HepG2 (cell line): ENCODE data around the gene ACSL3. TPM values are rescaled to one million over a fixed set of nuclear protein-coding genes. Genes with fewer than 3 reads are reported as not detected.

Experiments
- ATAC-seq: fragments of 200-7000 bp; cut with Tn5 transposase; 3 replicates; pipeline ENCODE4 v1.9.1; 2020; ENCODE audit warnings: mild to moderate bottlenecking, moderate library complexity
- BruUV-seq: library from RNA; stranded (reverse); fragments of 400-500 nt; replicated peaks from 2 replicates; lab custom pipeline; 2021; lab: Mats Ljungman, UMichigan
- CTCF ChIA-PET: fragments of 300-600 bp; formaldehyde crosslinking; extraction: SDS; loops from one replicate; lab custom pipeline; 2021; ENCODE audit warnings: low total read pairs, inconsistent platforms, low intra/inter-chr PET ratio; lab: Yijun Ruan, JAX
- POLR2A ChIA-PET: fragments of 350-600 bp; sonication (Branson Sonifier 250); formaldehyde crosslinking; loops from one replicate; lab custom pipeline; 2020; ENCODE audit warnings: antibody characterized with exemption, inconsistent platforms; lab: Yijun Ruan, JAX
- DNase-seq: peaks from one replicate; pipeline ENCODE4 v3.0.0-alpha.2; 2015; ENCODE audit warnings: low spot score
- FAIRE-seq: peaks from 3 replicates; lab custom pipeline; 2011; peaks lifted over from hg19 to GRCh38; lab: Jason Lieb, UNC
- H2AFZ ChIP-seq: one replicate; pipeline ENCODE4 v1.6.1; 2011; ENCODE audit warnings: low read length, inconsistent platforms
- H3K27ac ChIP-seq: fragments of 300-600 bp; 3 replicates; pipeline ENCODE4 v1.8.0; 2011; ENCODE audit warnings: mixed run types, mild to moderate bottlenecking, mixed read lengths, low read length, inconsistent platforms; ENCODE audit not compliant: insufficient read depth; ENCODE audit errors: extremely low read length
- H3K27me3 ChIP-seq, 2 experiments: fragments of 200-600 bp in 1 of 2; 2 replicates in 1 of 2; 3 replicates in 1 of 2; pipeline versions ENCODE4 v1.6.0 to v1.8.0; 2011; ENCODE audit warnings: low read length in 2 of 2, mild to moderate bottlenecking in 2 of 2, moderate library complexity in 2 of 2, inconsistent platforms in 1 of 2; ENCODE audit not compliant: insufficient read depth in 2 of 2, control insufficient read depth in 1 of 2
- H3K36me3 ChIP-seq, 2 experiments: fragments of 200-600 bp in 1 of 2; replicated peaks in 1 of 2; 2 replicates in 1 of 2; 3 replicates in 1 of 2; pipeline versions ENCODE4 v1.5.1 to v1.8.0; 2011; ENCODE audit warnings: low read length in 2 of 2, inconsistent platforms in 1 of 2; ENCODE audit not compliant: insufficient read depth in 2 of 2, control insufficient read depth in 1 of 2
- H3K4me1 ChIP-seq: 2 replicates; pipeline ENCODE4 v1.5.1; 2012; ENCODE audit warnings: low read length, inconsistent platforms; ENCODE audit not compliant: insufficient read depth
- H3K4me2 ChIP-seq: 2 replicates; pipeline ENCODE4 v1.6.0; 2011; ENCODE audit warnings: low read depth, low read length, inconsistent platforms
- H3K4me3 ChIP-seq, 3 experiments: fragments of 200-600 bp in 1 of 3; sonication (generic), shearing (Covaris generic) in 1 of 3; replicated peaks in 1 of 3; 2 replicates each; pipeline ENCODE4 v1.5.1; 2011 to 2016; ENCODE audit warnings: low read length in 3 of 3, inconsistent platforms in 2 of 3, low read depth in 2 of 3, mild to moderate bottlenecking in 2 of 3, control low read depth in 1 of 3, mixed read lengths in 1 of 3; ENCODE audit not compliant: insufficient read depth in 1 of 3
- H3K79me2 ChIP-seq: one replicate; pipeline ENCODE4 v1.6.1; 2011; ENCODE audit warnings: low read length, inconsistent platforms; ENCODE audit not compliant: insufficient read depth
- H3K9ac ChIP-seq: 2 replicates; pipeline ENCODE4 v1.6.0; 2011; ENCODE audit warnings: mild to moderate bottlenecking, low read depth, low read length, inconsistent platforms; ENCODE audit not compliant: insufficient read depth
- H3K9me3 ChIP-seq: 2 replicates; pipeline ENCODE4 v1.5.1; 2012; ENCODE audit warnings: mild to moderate bottlenecking, low read length
- H4K20me1 ChIP-seq: 2 replicates; pipeline ENCODE4 v1.6.0; 2011; ENCODE audit warnings: inconsistent platforms, mild to moderate bottlenecking, low read length, moderate library complexity; ENCODE audit not compliant: insufficient read depth
- KDM6A ChIP-seq: IDR thresholded peaks from 2 replicates; pipeline ENCODE4 v1.6.1; 2016; ENCODE audit warnings: low read depth
- MEF2D ChIP-seq: sonication (generic); formaldehyde crosslinking; IDR thresholded peaks from 2 replicates; pipeline ENCODE4 v1.5.1; 2020; ENCODE audit warnings: mild to moderate bottlenecking, missing genetic modification reagents
- MLLT10 ChIP-seq: sonication (generic); formaldehyde crosslinking; IDR thresholded peaks from 2 replicates; pipeline ENCODE4 v1.4.0; 2020; ENCODE audit warnings: missing genetic modification reagents
- NFE2L1 ChIP-seq: sonication (generic); formaldehyde crosslinking; IDR thresholded peaks from 2 replicates; pipeline ENCODE4 v1.4.0; 2020; ENCODE audit warnings: missing genetic modification reagents, mild to moderate bottlenecking, borderline replicate concordance
- PCBP1 ChIP-seq: fragments of 200-400 bp; formaldehyde crosslinking; IDR thresholded peaks from 2 replicates; pipeline ENCODE4 v1.6.1; 2017; ENCODE audit warnings: mild to moderate bottlenecking, low read depth, low read length, borderline replicate concordance
- ZBTB34 ChIP-seq: sonication (generic); formaldehyde crosslinking; IDR thresholded peaks from 2 replicates; pipeline ENCODE4 v1.8.0; 2022; ENCODE audit warnings: mild to moderate bottlenecking, missing genetic modification reagents
- ZNF136 ChIP-seq: sonication (generic); formaldehyde crosslinking; IDR thresholded peaks from 2 replicates; pipeline ENCODE4 v1.8.1; 2022; ENCODE audit warnings: low read depth, mild to moderate bottlenecking, moderate library complexity, missing genetic modification reagents
- ZNF20 ChIP-seq: sonication (generic); formaldehyde crosslinking; IDR thresholded peaks from 2 replicates; pipeline ENCODE4 v1.4.0; 2020; ENCODE audit warnings: mild to moderate bottlenecking, moderate library complexity, missing genetic modification reagents
- ZNF292 ChIP-seq: sonication (generic); formaldehyde crosslinking; IDR thresholded peaks from 2 replicates; pipeline ENCODE4 v1.8.1; 2022; ENCODE audit warnings: mild to moderate bottlenecking, low read depth, missing genetic modification reagents, borderline replicate concordance
- ZNF317 ChIP-seq: sonication (generic); formaldehyde crosslinking; IDR thresholded peaks from 2 replicates; pipeline ENCODE4 v1.5.0; 2020; ENCODE audit warnings: mild to moderate bottlenecking, missing genetic modification reagents
- ZNF335 ChIP-seq: sonication (generic); formaldehyde crosslinking; IDR thresholded peaks from 2 replicates; pipeline ENCODE4 v1.4.0; 2020; ENCODE audit warnings: missing genetic modification reagents
- ZNF446 ChIP-seq: sonication (generic); formaldehyde crosslinking; IDR thresholded peaks from 2 replicates; pipeline ENCODE4 v1.5.0; 2020; ENCODE audit warnings: mild to moderate bottlenecking, missing genetic modification reagents
- ZNF598 ChIP-seq: sonication (generic); formaldehyde crosslinking; IDR thresholded peaks from 2 replicates; pipeline ENCODE4 v1.5.1; 2020; ENCODE audit warnings: mild to moderate bottlenecking, missing genetic modification reagents, borderline replicate concordance
- ZNF777 ChIP-seq: sonication (generic); formaldehyde crosslinking; IDR thresholded peaks from 2 replicates; pipeline ENCODE4 v1.4.0; 2020; ENCODE audit warnings: missing genetic modification reagents
- ZNF781 ChIP-seq: sonication (generic); formaldehyde crosslinking; IDR thresholded peaks from 2 replicates; pipeline ENCODE4 v1.5.1; 2020; ENCODE audit warnings: borderline replicate concordance, mild to moderate bottlenecking, missing genetic modification reagents; ENCODE audit errors: not compliant biosample characterization
- WGBS: methylation state at CpG from one replicate; pipeline ENCODE4 v1.1.6; 2017; ENCODE audit warnings: low lambda C conversion rate; 5-methylcytosine and 5-hydroxymethylcytosine counted together
- in situ Hi-C: cut with HindIII; loops from 2 replicates; pipeline ENCODE4 v1.10.0; 2017; ENCODE audit warnings: low pct_unique_long_range_greater_than_20kb; ENCODE audit not compliant: extremely low pct_ligation_motif_present
- intact Hi-C: fragments of 100-400 bp; cut with micrococcal nuclease; formaldehyde crosslinking; loops from one replicate; pipeline ENCODE4 v1.10.0; 2022; ENCODE audit not compliant: unreplicated experiment
- polyA plus RNA-seq, 8 experiments: library from polyadenylated mRNA; depleted of rRNA in 3 of 8; stranded (reverse) in 7 of 8; unstranded in 1 of 8; fragments of >200 nt; fragmentation: Illumina TruSeq in 4 of 8; extraction: Trizol in 4 of 8; gene quantifications; 2 replicates each; pipeline versions ENCODE4 v1.2.1 to v1.2.3, GENCODE V29; 2011 to 2016; ENCODE audit warnings: low read depth in 4 of 8, missing spikeins in 1 of 8, mixed read lengths in 1 of 8; ENCODE audit not compliant: insufficient read depth in 1 of 8
- total RNA-seq, 5 experiments: library from RNA; depleted of rRNA; stranded (reverse); fragments of >200 nt; fragmentation: Illumina TruSeq; extraction: Trizol; gene quantifications; 2 replicates each; pipeline ENCODE4 v1.2.3, GENCODE V29; 2016; ENCODE audit warnings: low read depth in 1 of 5

ACSL3 gene
- total and polyA plus RNA-seq, 2 of the 13 experiments (the other 11 are each of a cell fraction or from before 2014, with no cell fraction given), result 305 to 365 TPM

DNA sequence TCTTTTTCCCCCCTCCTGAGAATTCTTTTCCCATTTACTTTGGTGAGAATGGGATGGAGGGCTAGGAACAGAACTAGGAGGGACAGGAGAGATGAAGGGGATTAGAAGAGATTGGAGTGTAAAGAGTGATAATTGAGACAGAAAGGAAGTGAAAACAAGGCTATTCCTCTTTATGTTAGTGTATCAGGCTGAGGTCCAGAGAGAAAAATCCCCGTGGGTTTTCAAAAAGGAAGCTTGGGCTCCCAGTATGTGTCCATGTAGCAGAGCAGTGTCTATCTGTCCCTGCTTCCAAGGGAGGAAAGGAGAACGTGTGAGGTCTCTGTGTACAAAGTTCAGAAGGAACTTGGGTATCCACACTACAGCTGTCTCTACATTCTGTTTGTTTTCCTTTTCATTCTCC is 131.3 kb downstream of the ACSL3 start:
- H3K9ac ChIP-seq, result no peak overlapping the region
- no peak for TF ChIP-seq MLLT10 (CRISPR knock-in tag)
- TF ChIP-seq MEF2D (CRISPR knock-in tag), result no peak
- TF ChIP-seq ZNF598, result no peak
- TF ChIP-seq ZNF781 (CRISPR knock-in tag), result no peak
- TF ChIP-seq ZNF335 (CRISPR knock-in tag), result no peak
- no peak for TF ChIP-seq ZNF292 (CRISPR knock-in tag)
- TF ChIP-seq PCBP1, result no peak
- TF ChIP-seq ZNF446 (CRISPR knock-in tag), result no peak
- TF ChIP-seq ZNF317 (CRISPR knock-in tag), result no peak
- no peak for TF ChIP-seq KDM6A (CRISPR knock-in tag)
- no peak for TF ChIP-seq NFE2L1 (CRISPR knock-in tag)
- TF ChIP-seq ZNF20 (CRISPR knock-in tag), result no peak
- TF ChIP-seq ZNF136 (CRISPR knock-in tag), result no peak
- no peak for TF ChIP-seq ZNF777 (CRISPR knock-in tag)
- TF ChIP-seq ZBTB34 (CRISPR knock-in tag), result no peak
- TF ChIP-seq, all 625 proteins: peak for 0
- no peaks in the 10 kb centered on the region for H4K20me1 ChIP-seq
- WGBS, result 0% methylated on average over 2 of the region's 2 CpGs
- no peak overlapping the region for H3K27ac ChIP-seq
- intact Hi-C loops (no loop called here), in situ Hi-C loops (no loop called here)
- CTCF ChIA-PET, result no interaction called here
- no peaks in the 10 kb centered on the region for H3K36me3 ChIP-seq
- BruUV-seq, result no TSS peak
- no peak overlapping the region for H3K4me3 ChIP-seq
- POLR2A ChIA-PET, result no interaction called here
- FAIRE-seq, result no peak
- no peaks in the 10 kb centered on the region for H3K9me3 ChIP-seq
- H2AFZ ChIP-seq, result no peak overlapping the region
- no peak for DNase-seq
- H3K4me1 ChIP-seq, result no peaks in the 10 kb centered on the region
- H3K27me3 ChIP-seq, result 0 out of 5 replicates have a peak, but pooled peaks cover 0 to 4% of the 10 kb centered on the region in 2 experiments
- H3K4me2 ChIP-seq, result no peak overlapping the region
- H3K79me2 ChIP-seq, result no peaks in the 10 kb centered on the region
- no peak for ATAC-seq

Other genes with a start within 250 kb of the ACSL3 start
- gene FARSB, start 204.9 kb upstream of the ACSL3 start, total RNA-seq (2016; rRNA removed; fragmentation: Illumina TruSeq; extraction: Trizol), result 45.9 and 68.1 TPM in 2 replicates
- gene FARSB, start 204.9 kb upstream of the ACSL3 start, polyA plus RNA-seq (2011; rRNA removed), result 19.2 and 23.3 TPM in 2 replicates
- gene MOGAT1, start 189.4 kb upstream of the ACSL3 start, total RNA-seq (2016; rRNA removed; fragmentation: Illumina TruSeq; extraction: Trizol), result 1.3 and 4.3 TPM in 2 replicates
- gene MOGAT1, start 189.4 kb upstream of the ACSL3 start, polyA plus RNA-seq (2011; rRNA removed), result 0.81 and 0.98 TPM in 2 replicates
- gene KCNE4, start 191.2 kb downstream of the ACSL3 start, total RNA-seq (2016; rRNA removed; fragmentation: Illumina TruSeq; extraction: Trizol), result not detected in 2 replicates
- gene KCNE4, start 191.2 kb downstream of the ACSL3 start, polyA plus RNA-seq (2011; rRNA removed), result not detected in 2 replicates